ENCODE measurements around the gene STK32B.

Gene STK32B

GRCh38 chr4:5547651-5548249 lies 496.5 kb downstream of the STK32B start:
- H3K27ac ChIP-seq = no peak overlapping the region
- no peak overlapping the region for H3K9ac ChIP-seq
- H3K4me3 ChIP-seq = no peak overlapping the region
- TF ChIP-seq Cebpa-rat (IDR thresholded peaks at IDR 0.05) = no peak
- no peak overlapping the region for H3K4me2 ChIP-seq
- peaks cover 49% of the 10 kb centered on the region for H3K9me3 ChIP-seq
- H3K27me3 ChIP-seq = no peaks in the 10 kb centered on the region
- H3K4me1 ChIP-seq = no peaks in the 10 kb centered on the region
- H4K20me1 ChIP-seq = no peaks in the 10 kb centered on the region
- peaks cover 30% of the 10 kb centered on the region for H3K36me3 ChIP-seq
